DMS114 treated with DMSO at 0.1 percent for 48 hours (cell line): ENCODE measurements around the gene TAB3.

Source experiments
- DNase-seq: peaks from one replicate; lab custom pipeline; 2025; ENCODE audit not compliant: unreplicated experiment; lab: John Stamatoyannopoulos, UW

The TAB3 gene

DNA sequence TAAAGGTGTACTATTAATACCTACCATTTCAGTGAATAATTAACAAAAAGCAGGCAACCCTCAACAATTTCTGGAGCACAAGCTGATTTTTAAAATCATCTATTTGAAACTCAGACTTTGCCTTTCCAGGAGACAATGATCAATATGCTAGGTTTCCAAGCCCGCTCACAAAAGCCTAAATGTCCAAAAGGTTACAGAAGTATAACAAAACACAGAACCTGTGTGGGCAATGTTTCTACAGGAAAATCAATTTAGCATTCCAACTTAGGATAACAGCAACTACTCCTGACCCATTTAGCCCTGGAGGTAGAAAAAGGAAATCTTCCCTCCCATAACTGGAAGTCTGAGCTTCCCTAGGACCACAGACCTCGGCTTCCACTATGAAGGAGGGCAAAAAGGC, 3.9 kb downstream of the TAB3 start:
- DNase-seq, result no peak

DNA sequence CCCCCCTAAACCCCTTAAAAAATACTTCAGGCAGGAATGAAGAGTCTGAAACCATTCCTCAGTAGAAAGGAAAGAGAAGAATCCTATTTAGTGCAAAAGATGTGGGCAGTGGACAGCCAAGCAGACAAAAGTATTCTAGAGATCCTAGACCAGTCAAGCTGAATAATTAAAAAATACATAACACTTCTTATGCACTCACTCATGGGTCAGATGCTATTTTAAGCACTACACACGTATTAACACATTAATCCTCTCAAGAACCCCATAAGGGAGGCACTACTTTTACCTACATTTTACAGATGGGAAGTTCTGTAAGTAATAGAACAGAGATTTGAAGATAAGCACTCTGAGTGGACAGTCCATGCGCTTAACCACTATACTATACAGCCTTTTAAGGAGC, 5.9 kb downstream of the TAB3 start:
- DNase-seq, result no peak

DNA sequence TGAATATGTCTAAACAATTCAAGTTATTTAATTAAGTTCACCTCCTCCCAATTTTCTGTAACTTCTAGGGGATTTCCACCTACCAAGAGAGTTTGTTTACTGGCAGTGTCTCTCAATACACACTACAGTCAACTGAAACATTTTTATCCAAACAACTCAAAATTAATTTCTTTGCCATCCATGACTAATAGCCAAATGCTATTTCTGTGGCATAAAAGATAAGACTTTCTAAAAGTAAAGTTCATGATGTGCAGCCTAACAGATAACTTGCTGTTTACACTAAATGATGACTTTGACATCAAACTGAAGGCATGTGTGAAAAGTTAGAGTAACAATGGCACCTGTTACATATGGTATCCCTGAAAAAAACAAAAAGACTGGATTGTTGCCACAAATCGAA, 7.3 kb downstream of the TAB3 start:
- DNase-seq, result no peak

DNA sequence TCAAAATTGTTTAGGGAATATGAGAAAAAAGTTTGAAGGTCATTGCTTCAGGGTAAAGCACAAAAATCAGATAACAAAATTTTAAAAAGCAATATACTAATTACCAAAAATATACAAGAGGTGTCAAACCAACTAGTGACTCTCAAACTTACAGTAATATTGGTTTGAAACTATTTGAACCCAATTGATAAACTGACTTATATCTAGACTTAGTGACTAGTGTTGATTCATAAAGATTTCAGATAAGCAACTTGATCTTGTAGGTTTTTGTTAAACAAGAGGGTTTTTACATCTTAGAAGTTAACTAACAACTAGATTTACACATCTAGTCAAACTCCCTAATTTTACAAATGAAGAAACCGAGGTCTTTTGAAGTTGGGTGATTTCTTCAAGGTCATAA, 7.7 kb downstream of the TAB3 start:
- no peak for DNase-seq

DNA sequence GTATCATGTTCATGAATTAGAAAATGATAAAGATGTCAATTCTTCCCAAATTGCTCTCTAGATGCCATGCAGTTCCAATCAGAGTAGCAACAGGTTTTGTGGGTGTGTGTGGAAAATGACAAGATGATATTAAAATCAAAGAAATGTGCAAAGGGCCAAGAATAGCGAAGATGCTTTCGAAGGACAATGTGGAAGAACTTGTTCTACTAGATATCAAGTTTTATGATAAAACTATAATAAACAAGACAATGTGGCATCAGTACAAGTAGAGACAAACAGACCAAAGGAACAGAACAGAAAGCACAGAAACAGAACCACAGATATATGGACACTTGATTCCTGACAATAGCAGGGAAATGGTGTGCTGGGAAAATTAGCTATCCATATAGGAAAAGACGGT, 9.0 kb downstream of the TAB3 start:
- DNase-seq, result no peak

DNA sequence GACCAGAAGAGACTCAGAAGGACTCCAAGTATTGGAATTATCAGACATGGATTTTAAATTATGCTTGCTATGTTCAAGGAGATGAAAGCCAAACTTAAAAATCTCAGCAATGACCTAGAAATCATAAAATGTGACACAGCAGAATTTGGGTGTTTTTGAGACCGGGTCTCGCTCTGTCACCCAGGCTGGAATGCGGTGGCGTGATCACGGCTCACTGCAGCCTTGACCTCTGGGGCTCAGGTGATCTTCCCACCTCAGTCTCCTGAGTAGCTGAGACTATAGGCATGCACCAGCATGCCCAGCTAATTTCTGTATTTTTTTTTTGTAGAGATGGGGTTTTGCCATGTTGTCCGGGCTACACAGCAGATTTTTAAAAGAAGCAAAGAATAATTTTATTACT, 12.7 kb downstream of the TAB3 start:
- no peak for DNase-seq

DNA sequence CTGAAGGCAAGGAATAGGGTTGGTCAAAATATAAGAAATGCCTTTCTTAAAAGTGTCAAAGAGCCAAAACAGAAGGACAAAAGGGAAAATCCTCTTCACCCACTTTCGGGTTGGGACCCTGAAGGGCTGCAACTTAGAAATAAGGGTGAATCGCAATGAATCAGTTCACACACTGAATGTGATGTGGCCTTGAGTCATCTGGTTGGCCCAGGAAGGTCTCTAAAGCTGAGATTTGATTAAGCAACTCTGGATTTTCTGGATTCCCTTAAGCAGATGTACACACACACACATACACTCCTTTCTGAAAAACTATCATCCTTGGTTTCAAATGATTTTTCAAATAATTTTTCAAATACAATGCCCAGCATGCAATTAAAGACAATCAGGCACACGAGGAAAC, 13.1 kb downstream of the TAB3 start:
- no peak for DNase-seq

DNA sequence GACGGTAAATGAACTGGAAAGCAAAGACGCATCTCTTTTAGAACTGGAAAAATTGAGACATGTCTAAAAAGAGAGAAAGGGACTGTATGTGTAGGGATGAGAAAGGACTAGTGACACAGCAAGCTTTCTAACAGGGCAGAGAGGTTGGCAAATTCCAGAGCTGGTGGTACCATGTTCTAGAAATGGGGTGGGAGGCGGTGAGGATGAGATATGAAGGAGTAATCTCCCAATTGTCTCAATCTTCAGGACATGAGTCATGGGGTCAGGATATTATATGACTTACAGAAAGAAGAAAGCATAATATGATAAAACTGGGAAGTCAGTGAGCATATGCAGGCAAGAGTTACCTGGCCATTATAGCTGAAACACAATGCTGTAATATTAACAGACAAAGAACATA, 14.2 kb downstream of the TAB3 start:
- DNase-seq, result no peak

DNA sequence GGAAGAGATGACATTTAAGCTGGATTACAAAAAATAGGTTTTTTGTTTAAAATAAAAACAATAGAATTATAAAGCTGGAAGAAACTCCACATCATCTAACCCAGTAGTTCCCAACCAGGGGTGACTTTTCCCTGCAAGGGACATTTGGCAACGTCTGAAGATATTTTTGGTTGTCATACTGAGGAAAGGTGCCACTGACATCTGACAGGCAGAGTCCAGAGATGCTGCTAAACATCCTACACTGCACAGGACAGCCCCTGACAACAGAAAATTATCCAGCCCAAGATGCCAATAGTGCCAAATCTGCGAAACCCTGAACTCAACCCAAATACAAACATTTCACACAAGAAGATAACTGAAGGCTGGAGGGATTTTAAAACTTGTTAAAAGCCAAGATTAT, 18.5 kb downstream of the TAB3 start:
- no peak for DNase-seq

DNA sequence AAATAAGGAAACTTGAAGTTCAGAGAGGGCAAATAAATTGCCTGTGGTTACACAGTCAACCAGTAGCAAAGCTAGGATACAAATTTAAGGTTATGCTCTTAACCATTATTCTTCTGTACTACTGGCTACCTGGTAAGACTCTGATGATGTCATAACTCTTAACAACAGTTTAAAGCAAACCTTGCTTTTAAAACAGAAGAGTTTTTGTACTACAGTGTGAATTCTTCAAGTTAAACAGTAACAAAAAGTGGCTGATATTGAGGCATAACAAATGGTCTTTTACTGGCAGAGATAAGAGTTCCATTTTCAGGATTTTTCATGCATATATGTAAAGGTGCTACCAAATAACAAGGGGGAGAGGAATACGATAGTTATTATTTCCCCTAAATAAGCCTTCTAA, 23.4 kb downstream of the TAB3 start:
- DNase-seq, result no peak

DNA sequence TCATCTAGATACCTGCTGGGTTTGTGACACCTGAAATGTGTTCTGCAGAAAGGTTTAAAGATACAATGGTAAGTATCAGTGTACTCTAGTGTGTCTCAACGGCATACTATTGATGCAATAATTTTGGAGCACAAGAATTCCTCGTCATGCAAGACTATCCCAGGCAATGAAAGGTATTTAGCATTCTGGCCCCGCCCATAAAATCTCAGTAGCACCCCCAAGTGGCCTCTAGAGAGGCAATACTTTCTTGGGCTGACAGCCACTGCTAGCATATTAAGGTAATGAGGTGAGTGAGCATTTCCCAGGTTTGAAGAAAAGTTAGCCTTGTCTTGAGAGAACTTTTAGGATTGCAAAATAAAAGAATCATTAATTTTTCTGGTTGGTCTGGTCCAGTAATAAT, 24.0 kb downstream of the TAB3 start:
- no peak for DNase-seq

DNA sequence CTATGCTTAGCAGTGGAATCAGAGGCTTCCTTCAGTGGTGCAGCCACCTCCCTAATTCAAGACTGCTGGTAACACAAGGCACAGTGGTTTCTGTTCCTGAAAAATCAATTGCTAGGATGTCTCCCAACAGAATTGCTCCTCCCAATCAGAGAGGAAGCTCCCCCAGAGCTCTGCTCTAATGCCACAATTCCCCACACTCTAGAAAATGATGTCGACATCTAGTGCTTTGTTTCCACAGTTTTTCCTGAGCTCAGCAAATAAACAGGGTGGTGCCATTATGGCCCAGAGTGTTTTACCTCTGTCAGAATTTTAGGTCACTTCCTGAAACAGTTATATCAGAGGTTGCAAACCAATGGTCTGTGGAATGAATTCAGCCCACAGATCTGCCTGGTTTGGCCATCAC, 24.7 kb downstream of the TAB3 start:
- no peak for DNase-seq

DNA sequence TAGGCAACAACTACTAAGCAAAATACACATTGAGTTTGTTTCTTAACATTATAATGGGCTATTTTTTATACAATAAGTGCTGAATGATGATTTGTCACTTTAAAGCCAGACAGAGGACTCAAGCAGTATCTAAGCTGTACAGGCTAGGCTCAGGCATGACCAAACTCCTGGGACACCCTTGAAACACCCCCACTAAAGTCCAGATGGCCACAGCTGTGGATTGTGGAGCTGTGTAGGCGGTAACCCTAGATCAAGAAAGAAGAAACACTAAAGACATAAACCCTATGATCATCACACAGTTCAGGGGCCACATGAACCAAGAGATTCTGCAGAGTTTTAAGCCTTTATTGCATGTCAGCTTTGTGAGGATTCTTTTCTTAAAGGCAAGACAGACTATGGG, 25.1 kb downstream of the TAB3 start:
- no peak for DNase-seq

DNA sequence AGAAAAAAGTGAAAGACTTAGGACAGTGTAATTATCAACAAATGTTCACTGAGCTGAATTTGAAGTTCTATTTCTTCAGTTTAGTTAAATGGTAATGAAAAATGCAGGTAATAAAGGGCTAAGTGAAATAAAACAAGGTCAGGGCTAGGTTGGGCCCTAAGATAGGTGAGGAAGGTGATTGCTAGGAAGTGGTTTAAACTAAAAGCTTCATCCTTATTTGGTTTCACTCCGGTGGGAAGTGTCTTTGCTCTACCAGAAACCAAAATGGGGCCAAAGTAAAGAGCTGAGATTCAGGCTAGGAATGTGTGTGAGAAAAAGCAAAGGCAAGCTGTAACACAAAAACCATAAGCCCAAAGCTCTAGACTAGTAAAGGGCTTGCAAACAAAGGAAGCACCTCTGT, 31.0 kb downstream of the TAB3 start:
- no peak for DNase-seq

DNA sequence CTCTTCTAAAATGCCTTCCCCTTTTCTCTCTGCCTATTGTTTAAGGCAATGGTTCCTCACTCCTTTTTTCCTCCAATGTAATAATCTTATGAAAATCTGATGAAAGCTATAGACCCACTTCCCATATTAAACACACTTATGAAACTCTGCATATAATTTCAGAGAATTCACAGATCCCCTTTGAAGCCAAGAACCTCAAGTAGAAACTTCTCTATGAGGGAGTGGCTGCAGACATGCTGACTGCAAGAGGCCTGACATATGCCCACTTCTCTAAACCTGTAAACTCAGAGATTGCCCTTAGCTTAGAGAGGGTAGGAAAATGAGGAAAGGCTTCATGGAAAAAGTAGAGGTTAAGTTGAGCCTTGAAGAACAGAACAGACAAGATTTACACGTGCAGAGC, 37.6 kb downstream of the TAB3 start:
- DNase-seq, result no peak

DNA sequence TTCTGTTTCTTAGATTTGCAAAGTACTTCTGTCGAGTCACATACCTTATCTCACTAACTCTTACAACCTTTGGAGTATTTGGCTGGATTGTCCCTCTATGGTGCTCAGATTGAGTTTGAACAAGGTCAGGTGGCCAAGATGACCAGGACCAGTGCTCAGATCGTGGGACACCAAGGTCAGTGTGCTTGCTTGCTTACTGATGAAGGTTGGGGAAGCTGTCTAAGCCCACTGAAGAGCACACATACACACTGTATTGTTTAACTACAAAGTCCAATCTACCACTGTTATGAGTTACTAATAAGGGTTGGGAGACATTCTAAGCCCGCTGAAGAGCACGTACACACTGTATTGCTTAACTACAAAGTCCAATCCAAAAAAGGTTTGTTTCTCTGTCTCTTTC, 53.7 kb downstream of the TAB3 start:
- DNase-seq, result no peak

DNA sequence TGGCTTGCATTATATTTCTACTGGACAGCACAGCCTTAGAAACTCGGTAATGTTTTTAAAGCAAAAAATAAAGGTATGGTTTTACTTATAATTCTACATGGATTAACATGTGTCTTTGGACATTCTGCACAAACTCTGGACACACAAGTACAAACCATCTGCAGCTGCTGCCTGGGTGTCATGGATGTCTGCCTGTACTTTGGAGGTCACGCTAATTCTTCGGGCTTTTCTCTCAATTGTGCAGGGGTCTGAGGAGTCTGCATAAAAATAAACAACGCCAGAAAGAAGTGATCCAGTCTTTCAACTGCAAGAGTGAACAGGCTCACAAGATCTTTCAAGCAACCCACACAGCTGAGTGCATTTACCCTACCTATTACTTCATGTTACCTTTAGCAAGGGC, 55.2 kb downstream of the TAB3 start:
- no peak for DNase-seq

DNA sequence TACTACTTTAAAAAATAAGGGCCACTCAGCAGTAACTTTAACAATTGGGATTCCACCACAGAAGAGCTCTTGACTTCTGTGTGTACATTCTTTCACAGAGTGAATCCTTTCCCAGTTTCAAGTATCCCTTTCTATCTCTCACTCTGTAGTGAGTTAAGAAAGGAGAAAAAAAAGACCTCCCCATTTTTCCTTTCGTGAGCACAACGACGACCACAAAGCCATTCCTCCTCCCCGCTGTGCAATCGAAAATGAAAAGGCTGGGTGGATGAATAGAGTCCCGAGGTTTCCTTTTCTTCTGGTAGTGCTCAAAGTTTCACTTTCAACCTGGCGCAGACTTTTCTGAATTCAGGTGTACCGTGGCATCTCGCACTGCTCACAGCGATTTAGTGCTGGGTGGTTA, 58.0 kb downstream of the TAB3 start:
- no peak for DNase-seq

DNA sequence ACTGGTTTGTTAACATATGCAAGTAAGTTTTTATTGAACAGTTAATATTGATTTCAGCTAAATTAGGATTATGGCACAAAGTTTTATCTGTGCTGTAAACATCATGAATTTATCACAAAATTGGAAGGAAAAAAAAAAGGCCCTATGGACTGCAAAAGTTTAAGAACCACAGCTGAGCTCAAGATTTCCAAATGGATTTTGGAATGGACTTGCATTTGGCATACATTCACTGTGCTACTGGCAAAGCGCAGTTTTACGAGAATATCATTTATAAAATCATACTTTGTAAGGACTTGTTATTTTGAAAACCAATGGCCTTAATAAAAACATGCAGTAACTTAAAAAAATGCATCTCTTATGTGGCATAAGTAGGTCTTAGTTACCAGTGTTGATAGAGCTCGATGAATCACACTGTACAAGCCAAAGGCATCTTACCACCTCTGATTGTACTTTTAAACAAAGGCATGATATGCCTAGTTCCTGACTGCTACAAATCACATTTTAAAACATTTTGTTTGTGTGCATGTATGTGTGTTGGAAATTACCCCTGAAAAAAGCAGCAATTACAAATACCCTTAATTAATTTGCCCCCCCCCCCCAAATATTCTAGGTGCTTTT, 58.6 kb downstream of the TAB3 start:
- DNase-seq, result no peak

DNA sequence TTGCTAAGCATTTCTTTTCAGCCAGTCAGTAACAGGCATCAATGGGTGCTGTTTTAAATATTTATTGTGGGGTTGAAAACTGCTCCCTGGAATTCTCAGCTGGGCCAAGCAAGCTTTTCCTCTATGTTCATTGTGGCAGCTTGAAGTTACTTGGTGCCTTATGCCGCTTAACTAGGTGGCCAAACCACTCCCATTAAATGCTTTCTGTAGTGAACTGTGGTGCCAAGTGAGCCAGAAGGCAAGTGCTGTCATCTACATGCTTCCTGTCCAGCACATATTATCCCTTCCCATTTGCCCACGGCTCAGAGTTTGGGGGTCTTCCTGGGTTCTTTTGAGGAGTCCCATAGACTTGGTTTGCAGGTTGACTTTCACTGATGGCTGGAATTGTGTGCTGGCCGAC, 64.8 kb downstream of the TAB3 start:
- no peak for DNase-seq

DNA sequence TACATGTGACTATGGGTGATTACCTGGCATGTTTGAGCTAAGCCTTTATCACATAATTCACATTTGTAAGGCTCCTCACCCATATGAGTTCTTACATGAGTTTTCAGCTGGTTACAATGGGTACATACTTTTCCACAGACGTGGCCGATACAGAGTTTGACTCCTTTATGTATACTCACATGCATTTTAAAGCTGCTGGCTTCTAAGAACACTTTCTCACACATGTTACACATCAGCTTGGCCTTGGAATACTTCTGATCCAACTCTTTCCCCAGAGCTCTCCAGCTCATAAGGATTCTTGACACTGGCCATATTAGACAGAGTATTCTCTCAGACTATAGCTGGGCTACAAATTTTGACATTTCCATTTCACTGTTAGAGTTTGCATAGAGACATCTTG, 66.3 kb downstream of the TAB3 start:
- DNase-seq, result no peak

DNA sequence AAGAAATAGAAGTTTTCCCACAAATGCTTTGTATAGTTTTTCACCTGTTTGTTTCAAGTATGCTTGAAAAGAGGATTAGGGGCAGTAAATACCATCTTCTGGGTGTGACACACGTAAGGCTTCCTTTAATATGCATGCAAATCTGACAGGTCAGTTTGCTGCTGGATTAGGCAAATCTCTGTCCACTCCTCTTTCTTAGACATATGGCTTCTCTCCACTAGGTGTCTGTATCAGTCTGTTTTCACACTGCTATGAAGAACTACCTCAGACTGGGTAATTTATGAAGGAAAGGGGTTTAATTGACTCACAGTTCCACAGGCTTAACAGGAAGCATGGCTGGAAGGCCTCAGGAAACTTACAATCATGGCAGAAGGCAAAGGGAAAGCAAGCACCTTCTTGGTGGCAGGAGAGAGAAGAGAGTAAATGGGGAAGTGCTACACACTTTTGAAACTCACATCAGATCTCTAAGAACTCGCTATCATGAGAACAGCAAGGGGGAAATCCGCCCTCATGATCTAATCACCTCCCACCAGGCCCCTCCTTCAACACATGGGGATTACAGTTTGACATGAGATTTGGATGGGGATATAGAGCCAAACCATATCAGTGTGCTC, 66.9 kb downstream of the TAB3 start:
- no peak for DNase-seq

DNA sequence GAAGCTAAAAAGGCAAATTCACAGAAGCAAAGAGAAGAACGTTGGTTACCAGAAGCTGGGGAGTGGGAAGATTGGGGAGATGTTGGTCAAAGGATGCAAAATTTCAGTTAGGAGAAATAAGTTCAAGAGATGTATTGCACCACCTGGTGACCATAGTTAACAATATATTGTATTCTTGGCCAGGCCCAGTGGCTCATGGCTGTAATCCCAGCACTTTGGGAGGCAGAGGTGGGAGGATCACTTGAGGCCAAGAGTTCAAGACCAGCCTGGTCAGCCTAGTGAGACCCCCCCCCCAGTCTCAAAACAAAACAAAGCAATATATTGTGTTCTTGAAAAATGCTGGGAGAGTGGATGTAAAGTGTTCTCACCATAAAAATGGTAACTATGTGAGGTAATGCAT, 67.9 kb downstream of the TAB3 start:
- no peak for DNase-seq
